ENCODE data around the gene ECI2.

The ECI2 gene

DNA sequence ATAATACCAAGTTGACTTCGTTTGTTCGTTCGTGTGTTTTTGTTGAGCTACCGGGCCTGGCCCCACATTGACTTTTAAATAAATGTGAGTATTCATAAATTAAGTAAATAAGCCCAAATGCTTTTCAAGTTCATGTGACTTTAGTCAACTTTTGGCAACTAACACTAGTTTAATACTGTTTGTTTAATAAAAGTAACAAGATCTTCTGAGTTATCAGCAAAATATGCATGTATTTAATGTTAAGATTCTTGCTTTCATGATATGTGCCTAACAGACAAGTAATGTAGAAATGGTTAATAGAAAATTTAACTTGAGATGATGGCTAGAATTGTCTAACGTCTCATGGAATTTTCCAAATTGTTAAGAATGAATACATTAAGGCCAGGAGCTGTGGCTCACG lies 38.7 kb upstream of the ECI2 start:
- TF ChIP-seq, protein P1, sequence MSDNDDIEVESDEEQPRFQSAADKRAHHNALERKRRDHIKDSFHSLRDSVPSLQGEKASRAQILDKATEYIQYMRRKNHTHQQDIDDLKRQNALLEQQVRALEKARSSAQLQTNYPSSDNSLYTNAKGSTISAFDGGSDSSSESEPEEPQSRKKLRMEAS (IDR thresholded peaks at IDR 0.05; ENCODE audit: low read depth, low read length), result no peak
- TF ChIP-seq, protein P2, sequence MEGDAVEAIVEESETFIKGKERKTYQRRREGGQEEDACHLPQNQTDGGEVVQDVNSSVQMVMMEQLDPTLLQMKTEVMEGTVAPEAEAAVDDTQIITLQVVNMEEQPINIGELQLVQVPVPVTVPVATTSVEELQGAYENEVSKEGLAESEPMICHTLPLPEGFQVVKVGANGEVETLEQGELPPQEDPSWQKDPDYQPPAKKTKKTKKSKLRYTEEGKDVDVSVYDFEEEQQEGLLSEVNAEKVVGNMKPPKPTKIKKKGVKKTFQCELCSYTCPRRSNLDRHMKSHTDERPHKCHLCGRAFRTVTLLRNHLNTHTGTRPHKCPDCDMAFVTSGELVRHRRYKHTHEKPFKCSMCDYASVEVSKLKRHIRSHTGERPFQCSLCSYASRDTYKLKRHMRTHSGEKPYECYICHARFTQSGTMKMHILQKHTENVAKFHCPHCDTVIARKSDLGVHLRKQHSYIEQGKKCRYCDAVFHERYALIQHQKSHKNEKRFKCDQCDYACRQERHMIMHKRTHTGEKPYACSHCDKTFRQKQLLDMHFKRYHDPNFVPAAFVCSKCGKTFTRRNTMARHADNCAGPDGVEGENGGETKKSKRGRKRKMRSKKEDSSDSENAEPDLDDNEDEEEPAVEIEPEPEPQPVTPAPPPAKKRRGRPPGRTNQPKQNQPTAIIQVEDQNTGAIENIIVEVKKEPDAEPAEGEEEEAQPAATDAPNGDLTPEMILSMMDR (IDR thresholded peaks at IDR 0.05; ENCODE audit: low read depth, low read length), result no peak
- no peak for TF ChIP-seq MYC (IDR thresholded peaks at IDR 0.05; ENCODE audit: low read depth, low read length)
- TF ChIP-seq POLR2A (IDR thresholded peaks at IDR 0.05; ENCODE audit: extremely low read depth, insufficient read length), result no peak
- no peak for DNase-seq (ENCODE audit: low read depth)
- no peak overlapping the region for H3K4me3 ChIP-seq (ENCODE audit: low read depth, low read length)

DNA sequence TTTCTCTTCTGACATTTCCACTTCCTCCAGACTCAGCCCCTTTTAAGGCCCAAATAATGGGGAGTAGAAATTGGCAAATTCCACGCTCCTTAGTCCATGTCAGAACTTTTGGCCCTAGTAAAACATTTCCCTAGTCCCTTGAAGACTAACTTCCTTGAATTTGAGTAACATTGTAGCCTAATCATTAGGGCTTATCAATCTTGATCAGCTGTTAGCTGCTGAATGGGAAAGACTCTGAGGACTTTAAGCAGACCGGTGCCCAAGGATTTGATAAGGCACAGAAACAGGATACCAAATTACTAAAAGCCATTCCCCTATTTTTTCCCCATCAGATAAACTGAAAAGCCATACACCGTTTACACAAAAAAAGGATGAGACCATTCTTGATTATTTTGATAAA lies 37.0 kb upstream of the ECI2 start:
- TF ChIP-seq MYC (IDR thresholded peaks at IDR 0.05; ENCODE audit: low read depth, low read length) (no peak), POLR2A (IDR thresholded peaks at IDR 0.05; ENCODE audit: extremely low read depth, insufficient read length) (no peak)
- TF ChIP-seq, protein P1 (IDR thresholded peaks at IDR 0.05; ENCODE audit: low read depth, low read length), result no peak
- TF ChIP-seq, protein P2 (IDR thresholded peaks at IDR 0.05; ENCODE audit: low read depth, low read length), result no peak
- H3K4me3 ChIP-seq (ENCODE audit: low read depth, low read length), result no peak overlapping the region
- DNase-seq (ENCODE audit: low read depth), result no peak

DNA sequence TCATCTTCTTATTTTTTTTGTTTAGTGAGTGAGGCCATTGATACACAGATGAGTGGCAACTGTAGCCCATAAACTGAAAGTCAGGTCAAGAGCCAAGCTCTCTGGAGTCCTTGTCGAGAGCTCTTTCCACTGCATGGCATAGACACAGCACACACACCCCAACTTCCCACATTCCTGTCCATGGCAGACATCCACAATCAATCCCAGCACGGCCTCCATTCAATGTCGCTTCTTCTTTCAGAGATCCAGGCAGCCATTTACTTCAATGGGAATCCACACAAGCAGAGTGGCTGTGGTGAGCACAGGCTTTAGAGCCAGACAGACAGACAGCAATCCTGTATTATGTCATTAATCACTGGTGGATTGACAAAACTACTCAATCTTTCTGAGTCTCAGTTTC lies 34.9 kb upstream of the ECI2 start:
- no peak overlapping the region for H3K4me3 ChIP-seq (ENCODE audit: low read depth, low read length)
- no peak for DNase-seq (ENCODE audit: low read depth)
- TF ChIP-seq, protein P1 (IDR thresholded peaks at IDR 0.05; ENCODE audit: low read depth, low read length), result no peak
- TF ChIP-seq, protein P2 (IDR thresholded peaks at IDR 0.05; ENCODE audit: low read depth, low read length), result no peak
- TF ChIP-seq MYC (IDR thresholded peaks at IDR 0.05; ENCODE audit: low read depth, low read length), result no peak
- no peak for TF ChIP-seq POLR2A (IDR thresholded peaks at IDR 0.05; ENCODE audit: extremely low read depth, insufficient read length)

DNA sequence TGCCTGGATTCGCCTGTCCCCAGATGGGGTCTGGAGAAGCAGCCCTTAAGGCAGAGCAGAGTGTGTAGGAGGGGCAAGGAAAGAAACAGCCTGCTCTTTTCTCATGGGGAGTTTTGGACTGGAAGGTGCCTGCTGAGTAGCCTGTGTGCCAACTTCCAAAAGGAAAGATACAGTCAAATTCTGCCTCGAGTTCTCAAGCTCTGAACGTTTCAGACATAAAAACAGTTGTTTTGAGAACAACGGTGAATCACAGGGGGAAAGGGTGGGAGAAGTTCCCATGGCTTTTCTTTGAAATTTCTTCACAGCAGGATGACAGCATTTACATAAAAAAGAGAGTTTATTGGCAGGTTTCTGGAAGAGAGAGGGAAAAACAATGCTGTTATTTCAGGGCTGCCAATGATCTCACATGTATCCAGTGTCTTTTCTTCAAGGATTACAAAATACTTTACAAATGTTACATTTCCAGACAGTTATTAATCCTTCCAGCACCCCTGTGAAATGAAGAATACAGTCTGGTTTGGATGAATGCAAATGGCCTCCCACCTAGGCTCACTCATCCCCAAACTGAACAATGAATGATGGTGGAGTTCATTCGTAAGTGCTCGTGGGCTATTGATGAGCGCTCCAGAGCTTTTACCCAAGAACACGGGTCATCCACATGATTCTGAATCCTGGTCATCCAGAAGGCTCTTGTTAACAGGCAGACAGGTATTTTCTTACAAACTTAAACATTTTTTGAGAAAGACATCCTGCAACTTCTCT lies 33.8 kb upstream of the ECI2 start:
- no peak overlapping the region for H3K4me3 ChIP-seq (ENCODE audit: low read depth, low read length)
- no peak for DNase-seq (ENCODE audit: low read depth)
- TF ChIP-seq POLR2A (IDR thresholded peaks at IDR 0.05; ENCODE audit: extremely low read depth, insufficient read length), result no peak
- TF ChIP-seq, protein P1 (IDR thresholded peaks at IDR 0.05; ENCODE audit: low read depth, low read length), result no peak
- TF ChIP-seq, protein P2 (IDR thresholded peaks at IDR 0.05; ENCODE audit: low read depth, low read length), result no peak
- no peak for TF ChIP-seq MYC (IDR thresholded peaks at IDR 0.05; ENCODE audit: low read depth, low read length)

DNA sequence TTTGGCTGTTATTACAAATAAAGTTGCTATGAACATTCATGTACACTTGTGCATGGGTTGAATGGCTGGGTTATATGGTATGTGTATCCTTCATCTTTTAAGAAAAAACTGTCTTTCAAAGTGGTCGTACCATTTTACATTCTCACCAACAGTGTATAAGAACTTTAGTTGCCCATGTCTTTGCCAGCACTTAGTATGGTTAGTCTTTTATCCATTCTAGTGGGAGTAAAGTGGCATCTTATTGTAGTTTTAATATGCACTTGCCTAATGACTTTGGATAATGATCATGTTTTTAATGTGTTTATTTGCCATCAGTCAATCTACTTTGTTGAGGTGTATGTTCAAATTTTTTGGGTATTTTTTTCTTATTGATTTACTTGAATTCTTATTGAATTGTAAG lies 32.5 kb upstream of the ECI2 start:
- TF ChIP-seq, protein P2 (IDR thresholded peaks at IDR 0.05; ENCODE audit: low read depth, low read length), result no peak
- TF ChIP-seq, protein P1 (IDR thresholded peaks at IDR 0.05; ENCODE audit: low read depth, low read length), result no peak
- no peak for TF ChIP-seq POLR2A (IDR thresholded peaks at IDR 0.05; ENCODE audit: extremely low read depth, insufficient read length)
- no peak for TF ChIP-seq MYC (IDR thresholded peaks at IDR 0.05; ENCODE audit: low read depth, low read length)
- no peak for DNase-seq (ENCODE audit: low read depth)
- no peak overlapping the region for H3K4me3 ChIP-seq (ENCODE audit: low read depth, low read length)
